Measurements from ENCODE around the gene BCO2.

Gene BCO2

GRCh38 chr11:112174789-112175598 lies at the start of gene BCO2:
Gene BCO2 (plus strand): TSS chr11:112175512. CDS start chr11:112175602, 90 bp downstream.
- Histone ChIP-seq H3K27me3 (ENCODE audit: control insufficient read depth in 5 of 5, insufficient read depth in 4 of 5, low read length in 5 of 5) (no peaks in the 10 kb centered on the region), H3K9ac (ENCODE audit: low read length in 5 of 5) (peak within 1 kb of the TSS in 3 of 5 donors; percentile 35 to 51 (median 51)), H3K9me3 (ENCODE audit: control insufficient read depth in 5 of 5, low read length in 5 of 5) (no peaks in the 10 kb centered on the region), H3K27ac (ENCODE audit: low read depth, low read length) (peak within 1 kb of the TSS; percentile 1), H3K36me3 (ENCODE audit: control insufficient read depth in 5 of 5, insufficient read depth in 5 of 5, low read length in 5 of 5) (no peaks in the 10 kb centered on the region), H3K4me1 (ENCODE audit: control insufficient read depth in 5 of 5, insufficient read depth in 5 of 5, low read length in 5 of 5) (peaks cover 0 to 12% (median 6%) of the 10 kb centered on the region in 5 donors), H3K4me3 (ENCODE audit: low read depth in 1 of 5, low read length in 5 of 5) (peak within 1 kb of the TSS; percentile 32 to 48 (median 46))

- Histone ChIP-seq H3K4me3 (ENCODE audit: low read depth in 1 of 5, low read length in 5 of 5) (no peak overlapping the region), H3K27me3 (ENCODE audit: control insufficient read depth in 5 of 5, insufficient read depth in 4 of 5, low read length in 5 of 5) (no peaks in the 10 kb centered on the region), H3K9ac (ENCODE audit: low read length in 5 of 5) (no peak overlapping the region), H3K4me1 (ENCODE audit: control insufficient read depth in 5 of 5, insufficient read depth in 5 of 5, low read length in 5 of 5) (peaks cover 0 to 8% (median 0%) of the 10 kb centered on the region in 5 donors), H3K36me3 (ENCODE audit: control insufficient read depth in 5 of 5, insufficient read depth in 5 of 5, low read length in 5 of 5) (no peaks in the 10 kb centered on the region), H3K27ac (ENCODE audit: low read depth, low read length) (no peak overlapping the region), H3K9me3 (ENCODE audit: control insufficient read depth in 5 of 5, low read length in 5 of 5) (no peaks in the 10 kb centered on the region)
Observed at GRCh38 chr11:112127056-112127455, 48.3 kb upstream of the BCO2 start.

GRCh38 chr11:112128483-112129121 lies 46.7 kb upstream of the BCO2 start:
- Histone ChIP-seq H3K27ac (ENCODE audit: low read depth, low read length) (no peak overlapping the region), H3K27me3 (ENCODE audit: control insufficient read depth in 5 of 5, insufficient read depth in 4 of 5, low read length in 5 of 5) (no peaks in the 10 kb centered on the region), H3K9me3 (ENCODE audit: control insufficient read depth in 5 of 5, low read length in 5 of 5) (no peaks in the 10 kb centered on the region), H3K36me3 (ENCODE audit: control insufficient read depth in 5 of 5, insufficient read depth in 5 of 5, low read length in 5 of 5) (no peaks in the 10 kb centered on the region), H3K9ac (ENCODE audit: low read length in 5 of 5) (no peak overlapping the region), H3K4me1 (ENCODE audit: control insufficient read depth in 5 of 5, insufficient read depth in 5 of 5, low read length in 5 of 5) (peaks cover 0 to 8% (median 0%) of the 10 kb centered on the region in 5 donors), H3K4me3 (ENCODE audit: low read depth in 1 of 5, low read length in 5 of 5) (no peak overlapping the region)

- Histone ChIP-seq H3K9ac (ENCODE audit: low read length in 5 of 5) (no peak overlapping the region), H3K9me3 (ENCODE audit: control insufficient read depth in 5 of 5, low read length in 5 of 5) (no peaks in the 10 kb centered on the region), H3K36me3 (ENCODE audit: control insufficient read depth in 5 of 5, insufficient read depth in 5 of 5, low read length in 5 of 5) (no peaks in the 10 kb centered on the region), H3K4me1 (ENCODE audit: control insufficient read depth in 5 of 5, insufficient read depth in 5 of 5, low read length in 5 of 5) (peaks cover 0 to 8% (median 0%) of the 10 kb centered on the region in 5 donors), H3K4me3 (ENCODE audit: low read depth in 1 of 5, low read length in 5 of 5) (no peak overlapping the region), H3K27me3 (ENCODE audit: control insufficient read depth in 5 of 5, insufficient read depth in 4 of 5, low read length in 5 of 5) (no peaks in the 10 kb centered on the region), H3K27ac (ENCODE audit: low read depth, low read length) (no peak overlapping the region)
Observed at GRCh38 chr11:112129656-112130055, 45.7 kb upstream of the BCO2 start.

- no peaks in the 10 kb centered on the region for H3K9me3 ChIP-seq (ENCODE audit: control insufficient read depth in 5 of 5, low read length in 5 of 5)
- peaks cover 0 to 8% (median 0%) of the 10 kb centered on the region in 5 donors for H3K4me1 ChIP-seq (ENCODE audit: control insufficient read depth in 5 of 5, insufficient read depth in 5 of 5, low read length in 5 of 5)
- no peak overlapping the region for H3K4me3 ChIP-seq (ENCODE audit: low read depth in 1 of 5, low read length in 5 of 5)
- no peaks in the 10 kb centered on the region for H3K27me3 ChIP-seq (ENCODE audit: control insufficient read depth in 5 of 5, insufficient read depth in 4 of 5, low read length in 5 of 5)
- H3K36me3 ChIP-seq (ENCODE audit: control insufficient read depth in 5 of 5, insufficient read depth in 5 of 5, low read length in 5 of 5) = no peaks in the 10 kb centered on the region
- no peak overlapping the region for H3K27ac ChIP-seq (ENCODE audit: low read depth, low read length)
- H3K9ac ChIP-seq (ENCODE audit: low read length in 5 of 5) = no peak overlapping the region
Observed at GRCh38 chr11:112132737-112133136, 42.6 kb upstream of the BCO2 start.

- no peaks in the 10 kb centered on the region for H3K27me3 ChIP-seq (ENCODE audit: control insufficient read depth in 5 of 5, insufficient read depth in 4 of 5, low read length in 5 of 5)
- no peaks in the 10 kb centered on the region for H3K4me1 ChIP-seq (ENCODE audit: control insufficient read depth in 5 of 5, insufficient read depth in 5 of 5, low read length in 5 of 5)
- H3K9me3 ChIP-seq (ENCODE audit: control insufficient read depth in 5 of 5, low read length in 5 of 5) = no peaks in the 10 kb centered on the region
- no peak overlapping the region for H3K4me3 ChIP-seq (ENCODE audit: low read depth in 1 of 5, low read length in 5 of 5)
- no peaks in the 10 kb centered on the region for H3K36me3 ChIP-seq (ENCODE audit: control insufficient read depth in 5 of 5, insufficient read depth in 5 of 5, low read length in 5 of 5)
- H3K9ac ChIP-seq (ENCODE audit: low read length in 5 of 5) = no peak overlapping the region
- H3K27ac ChIP-seq (ENCODE audit: low read depth, low read length) = no peak overlapping the region
Observed at GRCh38 chr11:112134473-112134872, 40.8 kb upstream of the BCO2 start.

GRCh38 chr11:112143597-112143996 lies 31.7 kb upstream of the BCO2 start:
- H3K36me3 ChIP-seq (ENCODE audit: control insufficient read depth in 5 of 5, insufficient read depth in 5 of 5, low read length in 5 of 5) = peaks cover 0 to 8% (median 0%) of the 10 kb centered on the region in 5 donors
- H3K4me1 ChIP-seq (ENCODE audit: control insufficient read depth in 5 of 5, insufficient read depth in 5 of 5, low read length in 5 of 5) = no peaks in the 10 kb centered on the region
- no peak overlapping the region for H3K9ac ChIP-seq (ENCODE audit: low read length in 5 of 5)
- H3K27me3 ChIP-seq (ENCODE audit: control insufficient read depth in 5 of 5, insufficient read depth in 4 of 5, low read length in 5 of 5) = no peaks in the 10 kb centered on the region
- H3K27ac ChIP-seq (ENCODE audit: low read depth, low read length) = no peak overlapping the region
- H3K4me3 ChIP-seq (ENCODE audit: low read depth in 1 of 5, low read length in 5 of 5) = no peak overlapping the region
- H3K9me3 ChIP-seq (ENCODE audit: control insufficient read depth in 5 of 5, low read length in 5 of 5) = peaks cover 0 to 6% (median 0%) of the 10 kb centered on the region in 5 donors

- H3K9ac ChIP-seq (ENCODE audit: low read length in 5 of 5) = no peak overlapping the region
- peaks cover 0 to 4% (median 0%) of the 10 kb centered on the region in 5 donors for H3K36me3 ChIP-seq (ENCODE audit: control insufficient read depth in 5 of 5, insufficient read depth in 5 of 5, low read length in 5 of 5)
- no peaks in the 10 kb centered on the region for H3K9me3 ChIP-seq (ENCODE audit: control insufficient read depth in 5 of 5, low read length in 5 of 5)
- no peaks in the 10 kb centered on the region for H3K27me3 ChIP-seq (ENCODE audit: control insufficient read depth in 5 of 5, insufficient read depth in 4 of 5, low read length in 5 of 5)
- H3K27ac ChIP-seq (ENCODE audit: low read depth, low read length) = no peak overlapping the region
- no peak overlapping the region for H3K4me3 ChIP-seq (ENCODE audit: low read depth in 1 of 5, low read length in 5 of 5)
- H3K4me1 ChIP-seq (ENCODE audit: control insufficient read depth in 5 of 5, insufficient read depth in 5 of 5, low read length in 5 of 5) = no peaks in the 10 kb centered on the region
Observed at GRCh38 chr11:112150517-112150916, 24.8 kb upstream of the BCO2 start.

- no peaks in the 10 kb centered on the region for H3K27me3 ChIP-seq (ENCODE audit: control insufficient read depth in 5 of 5, insufficient read depth in 4 of 5, low read length in 5 of 5)
- no peak overlapping the region for H3K27ac ChIP-seq (ENCODE audit: low read depth, low read length)
- H3K9ac ChIP-seq (ENCODE audit: low read length in 5 of 5) = no peak overlapping the region
- H3K9me3 ChIP-seq (ENCODE audit: control insufficient read depth in 5 of 5, low read length in 5 of 5) = no peaks in the 10 kb centered on the region
- peaks cover 0 to 3% (median 0%) of the 10 kb centered on the region in 5 donors for H3K36me3 ChIP-seq (ENCODE audit: control insufficient read depth in 5 of 5, insufficient read depth in 5 of 5, low read length in 5 of 5)
- no peak overlapping the region for H3K4me3 ChIP-seq (ENCODE audit: low read depth in 1 of 5, low read length in 5 of 5)
- peaks cover 0 to 14% (median 7%) of the 10 kb centered on the region in 5 donors for H3K4me1 ChIP-seq (ENCODE audit: control insufficient read depth in 5 of 5, insufficient read depth in 5 of 5, low read length in 5 of 5)
Observed at GRCh38 chr11:112156153-112156955, 19.0 kb upstream of the BCO2 start.
